ENCODE data around the gene NPAS2.

NPAS2 gene

DNA sequence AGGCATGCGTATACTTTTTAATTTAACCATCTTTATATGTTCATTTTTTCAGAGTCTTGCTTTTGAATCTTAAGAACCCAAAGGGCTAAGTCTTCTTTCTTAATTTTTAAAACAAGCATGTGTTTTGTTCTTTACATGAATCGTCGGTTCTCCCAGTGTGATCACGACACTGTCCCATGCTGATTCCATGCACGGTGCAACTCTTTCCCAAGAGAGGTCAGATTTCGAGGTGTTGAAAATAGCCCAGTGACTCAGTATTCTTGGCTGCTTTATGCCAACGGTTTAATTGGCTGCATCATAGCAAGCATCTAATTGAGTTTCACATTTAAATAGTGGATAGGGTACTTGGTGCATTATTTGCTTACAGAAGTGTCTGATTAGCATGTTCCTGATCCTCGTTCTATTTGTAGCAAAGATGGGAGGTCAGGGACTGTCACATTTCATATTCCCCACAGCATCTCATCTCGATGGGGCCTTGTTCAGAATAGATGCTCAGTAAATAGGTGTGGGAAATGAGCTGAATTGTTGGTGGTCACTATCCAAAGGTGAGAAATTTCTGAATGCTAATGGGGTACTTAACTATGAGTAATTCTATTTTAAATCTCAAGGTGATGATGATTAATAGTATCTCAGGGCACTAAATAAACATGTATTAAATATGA, 2.8 kb downstream of the NPAS2 start:
- DNase-seq = no peak

- no peak for DNase-seq
Measured at GRCh38 chr2:100823665-100824438, 3.9 kb downstream of the NPAS2 start.

DNA sequence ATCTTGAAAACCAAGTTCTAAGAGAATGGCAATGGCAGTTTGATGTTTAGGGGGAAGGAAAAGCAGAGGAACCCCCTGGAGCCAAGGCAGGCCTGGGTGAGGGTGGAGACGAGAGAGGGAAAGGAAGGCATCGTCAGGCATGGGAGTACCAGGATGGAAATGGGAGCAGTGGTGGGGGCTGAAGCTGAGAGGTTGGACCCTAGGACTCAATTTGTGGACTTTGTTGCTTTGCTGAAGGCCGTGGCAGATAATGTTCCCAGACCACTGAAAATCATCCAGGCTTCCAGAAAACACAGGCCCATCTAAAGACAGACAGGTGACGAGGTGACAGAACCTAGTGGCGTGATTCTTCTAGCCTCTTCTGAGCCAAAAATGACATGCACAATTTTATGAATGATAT, 4.9 kb downstream of the NPAS2 start:
- no peak for DNase-seq

GRCh38 chr2:100826494-100826893, 6.6 kb downstream of the NPAS2 start:
- DNase-seq = no peak

DNA sequence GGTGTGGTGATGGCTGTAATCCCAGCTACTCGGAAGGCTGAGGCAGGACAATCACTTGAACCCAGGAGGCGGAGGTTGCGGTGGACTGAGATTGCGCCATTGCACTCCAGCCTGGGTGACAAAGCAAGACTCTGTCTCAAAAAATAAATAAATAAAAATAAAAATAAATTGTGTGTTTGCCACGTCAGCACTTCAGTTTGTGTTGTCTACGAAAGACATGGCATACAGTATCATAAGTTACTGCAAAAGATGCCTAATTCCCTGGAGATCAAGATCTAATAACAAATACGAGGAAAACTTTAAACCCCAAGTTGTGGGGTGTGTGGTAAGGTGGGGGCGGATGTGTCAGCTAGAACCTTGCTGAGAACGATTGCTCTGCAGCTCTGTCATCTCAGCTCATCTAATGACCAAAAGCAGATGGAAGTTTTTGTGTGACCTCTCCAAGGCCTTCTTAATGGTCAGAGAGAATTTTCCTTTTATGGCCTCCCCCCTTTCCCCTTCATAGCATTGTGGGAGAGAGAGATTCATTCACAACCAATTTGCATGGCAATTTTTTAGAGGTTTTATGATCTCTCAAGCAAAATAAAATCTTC, 11.3 kb downstream of the NPAS2 start:
- no peak for DNase-seq

GRCh38 chr2:100831831-100832230, 11.9 kb downstream of the NPAS2 start:
- DNase-seq = no peak

DNA sequence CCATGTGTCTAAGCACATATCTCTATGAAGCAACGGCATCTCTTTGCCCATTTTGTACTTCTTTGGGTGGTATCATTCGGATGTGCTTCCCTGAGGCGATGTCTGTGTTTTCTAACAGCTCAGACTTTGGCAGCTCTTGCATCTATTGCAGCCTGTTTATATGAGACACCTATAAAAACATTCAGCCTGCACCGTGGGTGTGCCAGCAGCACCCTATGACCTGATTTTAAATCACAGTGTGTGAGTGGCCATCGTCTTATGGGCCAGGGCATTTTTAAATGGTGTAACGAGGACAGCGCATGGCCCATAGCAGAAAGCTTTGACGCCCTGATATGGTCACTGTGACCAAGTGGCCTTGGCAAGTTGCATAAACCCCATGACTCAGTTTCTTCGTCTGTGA, 12.9 kb downstream of the NPAS2 start:
- no peak for DNase-seq

DNA sequence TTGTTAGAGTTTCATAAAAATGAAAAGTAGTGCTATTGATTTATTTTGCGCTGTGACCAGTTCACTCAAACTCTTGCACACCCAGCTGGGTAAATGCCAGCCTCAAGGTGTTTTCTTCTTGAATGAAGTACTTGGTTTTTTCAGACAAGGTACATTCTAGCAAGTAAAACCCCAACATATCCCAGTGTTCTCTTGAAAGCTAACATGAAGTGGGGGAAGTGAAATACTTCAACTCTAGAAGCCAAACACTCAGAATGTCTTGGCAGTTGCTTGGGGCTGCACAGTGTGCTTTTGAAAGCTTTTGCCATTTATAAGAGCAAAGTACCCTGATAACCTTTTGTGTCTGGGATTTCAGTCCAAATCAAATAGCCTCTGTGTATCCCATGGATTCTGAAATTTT, 13.4 kb downstream of the NPAS2 start:
- DNase-seq = no peak

DNA sequence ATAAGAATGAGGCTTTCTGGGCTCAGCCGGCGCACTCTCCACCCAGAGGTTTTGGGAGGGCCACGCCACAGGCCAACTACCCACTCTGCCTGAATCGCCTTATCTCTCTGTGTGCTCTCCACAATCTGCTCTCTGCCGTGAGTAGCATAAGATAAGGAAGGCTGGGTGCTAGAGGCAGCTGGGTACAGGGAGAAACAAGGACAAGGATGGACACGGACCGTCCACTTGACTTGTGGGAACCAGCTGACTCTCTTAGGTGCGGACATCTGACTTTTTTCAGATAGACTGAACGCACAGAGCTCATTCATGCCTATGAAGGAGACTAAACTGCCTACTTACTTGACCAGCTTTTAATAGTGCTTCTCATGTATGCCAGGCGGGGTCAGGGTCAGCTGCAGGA, 14.3 kb downstream of the NPAS2 start:
- DNase-seq = no peak

DNA sequence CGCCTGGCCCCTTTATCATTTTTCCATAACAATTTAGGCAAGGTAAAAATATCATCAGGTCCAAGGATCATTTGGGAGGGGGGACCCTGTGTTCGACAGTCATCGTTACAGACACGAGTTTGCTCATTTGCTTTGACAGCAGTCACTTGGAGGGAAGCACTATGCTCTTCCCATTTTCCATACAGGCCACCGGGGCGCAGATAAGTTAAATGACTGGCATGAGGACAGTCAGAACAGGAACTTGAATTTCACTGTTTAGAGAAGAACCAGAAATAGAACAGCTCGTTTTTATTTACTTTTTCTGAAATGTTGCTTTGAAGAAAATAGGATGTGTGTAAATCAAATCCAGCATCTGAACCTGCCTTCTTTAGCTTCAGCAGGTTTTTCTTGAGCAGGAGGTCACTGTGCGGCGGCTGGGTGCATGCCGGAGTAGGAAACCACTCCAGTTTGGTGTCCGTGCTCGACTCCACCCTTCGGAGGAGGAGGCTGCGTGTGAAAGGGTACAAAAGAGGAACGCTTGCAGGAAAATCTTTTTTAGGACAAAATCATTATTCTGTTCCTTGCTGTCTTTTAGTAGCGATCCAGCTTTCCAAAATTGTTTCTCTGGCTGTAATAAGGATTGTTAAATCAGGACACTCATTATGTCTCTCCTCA, 15.2 kb downstream of the NPAS2 start:
- DNase-seq = no peak

DNA sequence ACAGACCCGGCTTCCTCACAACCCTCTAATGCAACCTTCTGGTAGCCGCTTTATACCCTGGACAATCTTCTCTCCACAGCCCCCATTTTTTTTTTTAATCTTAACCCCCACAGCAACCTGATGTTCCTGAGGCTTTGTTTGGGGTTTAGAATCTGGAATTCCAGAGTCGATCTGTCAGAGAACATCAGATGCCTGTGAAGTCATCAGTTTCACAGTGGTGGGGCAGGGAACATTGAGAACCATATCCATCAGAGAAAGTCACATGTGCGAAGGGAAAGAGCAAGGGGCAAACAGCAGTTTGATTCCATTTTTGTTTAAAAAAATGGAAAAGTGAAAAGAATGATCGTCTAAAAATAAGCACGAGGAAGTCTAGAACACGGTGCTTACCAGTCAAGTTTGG, 20.6 kb downstream of the NPAS2 start:
- DNase-seq = no peak

DNA sequence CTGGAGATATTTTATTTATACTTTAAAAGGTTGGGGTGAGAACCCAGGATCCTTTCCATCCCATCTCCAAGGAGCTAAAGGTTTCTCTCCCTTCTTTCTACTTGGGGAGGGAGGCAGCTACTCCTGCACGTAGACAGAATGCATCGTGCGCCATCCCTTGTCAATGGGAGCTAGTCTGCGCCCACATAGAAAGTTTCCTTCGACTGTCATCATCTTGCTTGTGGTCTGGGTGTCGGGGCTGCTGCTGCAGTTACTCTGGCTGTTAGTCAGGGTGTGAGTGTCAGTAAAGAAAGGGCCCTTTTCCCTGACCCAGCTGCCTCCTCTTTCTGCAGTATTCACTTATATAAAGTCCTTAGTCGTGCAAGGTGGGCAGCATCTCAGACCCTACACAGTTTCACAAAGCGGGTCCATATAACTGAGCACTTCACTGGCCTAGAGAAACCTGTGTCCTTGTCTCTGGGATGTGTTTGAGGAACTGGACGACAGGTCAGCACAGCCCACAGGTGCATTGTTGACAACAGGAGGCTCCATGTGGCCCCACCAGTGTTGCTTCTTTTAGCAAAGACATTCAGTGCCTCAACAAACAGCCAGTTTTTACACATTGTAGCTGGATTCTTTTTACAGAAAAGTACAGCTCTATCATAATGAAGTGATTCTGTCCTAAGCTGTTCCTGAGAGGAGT, 22.4 kb downstream of the NPAS2 start:
- no peak for DNase-seq

- no peak for DNase-seq
Measured at GRCh38 chr2:100844514-100844913, 24.6 kb downstream of the NPAS2 start.

GRCh38 chr2:100845141-100845991, 25.4 kb downstream of the NPAS2 start:
- DNase-seq = no peak

GRCh38 chr2:100846716-100847115, 26.8 kb downstream of the NPAS2 start:
- no peak for DNase-seq

- DNase-seq = no peak
Measured at GRCh38 chr2:100852447-100852846, 32.5 kb downstream of the NPAS2 start.

GRCh38 chr2:100852999-100853908, 33.3 kb downstream of the NPAS2 start:
- DNase-seq = no peak

DNA sequence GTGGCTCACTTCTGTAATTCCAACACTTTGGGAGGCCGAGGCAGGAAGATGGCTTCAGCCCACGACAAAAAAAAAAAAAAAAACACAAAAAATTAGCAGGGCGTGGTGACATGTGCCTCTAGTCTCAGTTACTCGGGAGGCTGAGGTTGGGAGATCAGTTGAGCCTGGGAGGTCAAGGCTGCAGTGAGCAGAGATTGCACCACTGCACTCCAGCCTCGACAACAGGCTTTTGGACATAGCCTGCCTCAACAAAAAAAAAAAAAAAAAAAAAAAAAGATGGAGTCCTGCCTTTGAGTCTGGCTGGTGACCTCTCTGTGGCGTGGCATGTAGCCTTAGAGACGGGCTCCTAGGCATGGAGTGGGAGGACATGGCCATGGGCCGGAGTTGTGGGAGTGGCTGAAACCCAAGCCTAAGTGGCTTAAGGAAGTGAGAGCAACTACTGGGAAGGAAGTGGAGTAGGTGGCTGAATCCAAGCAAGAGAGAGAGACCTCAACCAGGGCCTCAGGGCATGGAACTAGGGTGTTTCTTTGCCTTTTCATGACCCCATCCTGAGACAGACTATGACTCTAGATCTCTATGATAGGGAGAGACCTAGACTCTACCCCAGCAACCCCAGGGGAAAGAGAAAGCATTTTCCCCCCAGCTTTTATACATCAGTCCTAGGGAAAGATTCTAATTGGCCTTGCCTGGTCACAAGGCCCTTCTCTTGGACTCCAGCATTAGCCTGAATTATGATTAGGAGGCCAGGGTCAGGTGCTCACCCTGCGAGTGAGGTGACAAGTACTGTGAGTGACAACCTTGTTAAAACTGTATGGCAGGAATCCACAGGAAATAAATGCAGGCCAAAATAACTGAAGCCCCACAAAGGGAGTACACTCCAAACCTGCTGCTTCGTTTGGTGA, 34.2 kb downstream of the NPAS2 start:
- no peak for DNase-seq

GRCh38 chr2:100855084-100855483, 35.1 kb downstream of the NPAS2 start:
- no peak for DNase-seq

GRCh38 chr2:100855606-100856005, 35.7 kb downstream of the NPAS2 start:
- DNase-seq = no peak
